ENCODE data around the gene ABCD4. TPM values are rescaled to one million over a fixed set of nuclear protein-coding genes. Genes with fewer than 3 reads are reported as not detected.

ABCD4 gene
- total RNA-seq, 6 experiments from 2014 or later = 13.4 to 18.5 (median 15.7) TPM

GRCh38 chr14:74238974-74239847 lies 63.5 kb downstream of the ABCD4 start, which contains the start of gene VSX2:
TSS of gene VSX2 (plus strand) at chr14:74239449. CDS start at chr14:74239562, 113 bp downstream.
- no peaks in the 10 kb centered on the region for H3K36me3 Mint-ChIP-seq (ENCODE audit: low read depth)
- TF ChIP-seq CTCF (IDR thresholded peaks at IDR 0.05) = no peak
- peaks cover 58% of the 10 kb centered on the region for H3K27me3 Mint-ChIP-seq (ENCODE audit: insufficient read depth)
- H3K4me1 Mint-ChIP-seq (ENCODE audit: low read depth) = no peaks in the 10 kb centered on the region
- no peak for DNase-seq
- H3K9me3 Mint-ChIP-seq = no peaks in the 10 kb centered on the region
- no peak within 1 kb of the TSS for H3K4me3 Mint-ChIP-seq
- no peak within 1 kb of the TSS for H3K27ac Mint-ChIP-seq

GRCh38 chr14:74237441-74237840 lies 65.3 kb downstream of the ABCD4 start:
- H3K27me3 Mint-ChIP-seq (ENCODE audit: insufficient read depth) = peaks cover 48% of the 10 kb centered on the region
- no peak overlapping the region for H3K27ac Mint-ChIP-seq
- peaks cover under 1% of the 10 kb centered on the region for H3K9me3 Mint-ChIP-seq
- peaks cover under 1% of the 10 kb centered on the region for H3K36me3 Mint-ChIP-seq (ENCODE audit: low read depth)
- H3K4me1 Mint-ChIP-seq (ENCODE audit: low read depth) = no peaks in the 10 kb centered on the region
- TF ChIP-seq CTCF (IDR thresholded peaks at IDR 0.05) = no peak
- no peak overlapping the region for H3K4me3 Mint-ChIP-seq
- DNase-seq = no peak

Other genes starting within 250 kb of the ABCD4 start
- gene ALDH6A1, start 218.5 kb downstream of the ABCD4 start, total RNA-seq (2021; fragmentation: NEBNext Ultra II Directional; extraction: Animal tissue kit (Norgen Biotek cat#: 25700)) = 10 to 100 TPM; 13.3 to 17.7 (median 14.4) TPM
- gene LIN52, start 218.0 kb downstream of the ABCD4 start, total RNA-seq (2021; fragmentation: NEBNext Ultra II Directional; extraction: Animal tissue kit (Norgen Biotek cat#: 25700)) = 10 to 100 TPM in 3 of 6 experiments, 1 to 10 TPM in 3; 9.8 to 12.1 (median 10.1) TPM
- gene VSX2, start 63.5 kb downstream of the ABCD4 start, total RNA-seq (2021; fragmentation: NEBNext Ultra II Directional; extraction: Animal tissue kit (Norgen Biotek cat#: 25700)) = not detected
- gene VRTN, start 45.5 kb upstream of the ABCD4 start, total RNA-seq (2021; fragmentation: NEBNext Ultra II Directional; extraction: Animal tissue kit (Norgen Biotek cat#: 25700)) = not detected
- not detected for gene SYNDIG1L, start 123.3 kb upstream of the ABCD4 start, total RNA-seq (2021; fragmentation: NEBNext Ultra II Directional; extraction: Animal tissue kit (Norgen Biotek cat#: 25700))
- gene NPC2, start 190.4 kb upstream of the ABCD4 start, total RNA-seq (2021; fragmentation: NEBNext Ultra II Directional; extraction: Animal tissue kit (Norgen Biotek cat#: 25700)) = 10 to 100 TPM; 69.1 to 89.9 (median 78.8) TPM
- gene ISCA2, start 190.8 kb upstream of the ABCD4 start, total RNA-seq (2021; fragmentation: NEBNext Ultra II Directional; extraction: Animal tissue kit (Norgen Biotek cat#: 25700)) = 10 to 100 TPM; 27.7 to 39.4 (median 30.5) TPM